SK-N-SH (cell line): ENCODE data around the gene FAM131C. TPM values are rescaled to one million over a fixed set of nuclear protein-coding genes. Genes with fewer than 3 reads are reported as not detected.

Experiments
- CTCF ChIA-PET: fragments of 300-600, 350-600 bp; formaldehyde crosslinking; extraction: SDS; loops from one replicate; lab custom pipeline; 2021; lab: Yijun Ruan, JAX
- POLR2A ChIA-PET: fragments of 350-600 bp; sonication (Branson Sonifier 250); formaldehyde crosslinking; extraction: SDS; loops from one replicate; lab custom pipeline; 2020; ENCODE audit warnings: antibody characterized with exemption, inconsistent platforms; lab: Yijun Ruan, JAX
- DNase-seq: peaks from one replicate; pipeline ENCODE4 v3.0.0; 2012
- H2AFZ ChIP-seq: fragments of 200-600 bp; sonication (generic); 2 replicates; pipeline ENCODE4 v1.8.1; 2016; ENCODE audit warnings: antibody characterized with exemption, mild to moderate bottlenecking, low read depth
- H3F3A ChIP-seq: fragments of 200-600 bp; sonication (generic); replicated peaks from 2 replicates; pipeline ENCODE3; 2016; ENCODE audit warnings: antibody characterized with exemption, mild to moderate bottlenecking; ENCODE audit not compliant: insufficient read depth
- H3K27ac ChIP-seq, 2 experiments: fragments of 200-500 bp in 1 of 2; fragments of 200-600 bp in 1 of 2; sonication (Bioruptor generic) in 1 of 2; sonication (generic), shearing (Covaris generic) in 1 of 2; 2 replicates each; pipeline versions ENCODE4 v1.5.1 to v1.6.1; 2014 to 2016; ENCODE audit warnings: low read depth in 2 of 2, inconsistent platforms in 1 of 2, low read length in 1 of 2, mild to moderate bottlenecking in 1 of 2, mixed read lengths in 1 of 2
- H3K27me3 ChIP-seq: fragments of 200-600 bp; sonication (generic), shearing (Covaris generic); 2 replicates; pipeline ENCODE4 v1.6.1; 2016; ENCODE audit warnings: mixed run types; ENCODE audit not compliant: insufficient read depth
- H3K36me3 ChIP-seq, 2 experiments: fragments of 200-500 bp in 1 of 2; fragments of 200-600 bp in 1 of 2; sonication (Bioruptor generic) in 1 of 2; sonication (generic) in 1 of 2; replicated peaks in 1 of 2; 2 replicates each; pipeline versions ENCODE3 to v1.5.1; 2014 to 2016; ENCODE audit warnings: low read length in 1 of 2, mild to moderate bottlenecking in 1 of 2; ENCODE audit not compliant: insufficient read depth in 2 of 2, control insufficient read depth in 1 of 2
- H3K4me1 ChIP-seq, 2 experiments: fragments of 200-500 bp in 1 of 2; fragments of 200-600 bp in 1 of 2; sonication (Bioruptor generic) in 1 of 2; sonication (generic), shearing (Covaris generic) in 1 of 2; 2 replicates each; pipeline versions ENCODE4 v1.5.1 to v1.6.1; 2014 to 2016; ENCODE audit warnings: low read depth in 1 of 2, low read length in 1 of 2, mixed run types in 1 of 2; ENCODE audit not compliant: insufficient read depth in 2 of 2, control insufficient read depth in 1 of 2
- H3K4me2 ChIP-seq: fragments of 200-600 bp; sonication (generic), shearing (Covaris generic); 2 replicates; pipeline ENCODE4 v1.6.1; 2017; ENCODE audit warnings: mixed run types
- H3K4me3 ChIP-seq, 2 experiments: fragments of 200-500 bp in 1 of 2; fragments of 200-600 bp in 1 of 2; sonication (Bioruptor generic) in 1 of 2; sonication (generic), shearing (Covaris generic) in 1 of 2; 2 replicates each; pipeline versions ENCODE4 v1.5.1 to v1.8.1; 2014 to 2016; ENCODE audit warnings: low read depth in 2 of 2, inconsistent platforms in 1 of 2, low read length in 1 of 2, mild to moderate bottlenecking in 1 of 2, mixed read lengths in 1 of 2, moderate library complexity in 1 of 2
- H3K79me2 ChIP-seq: fragments of 200-600 bp; sonication (generic); 2 replicates; pipeline ENCODE4 v1.8.1; 2017; ENCODE audit warnings: mild to moderate bottlenecking; ENCODE audit not compliant: insufficient read depth
- H3K9ac ChIP-seq: fragments of 200-600 bp; sonication (generic); 2 replicates; pipeline ENCODE4 v1.6.1; 2017; ENCODE audit warnings: mixed run types
- H3K9me2 ChIP-seq: fragments of 200-600 bp; sonication (generic); 2 replicates; pipeline ENCODE4 v1.6.1; 2017; ENCODE audit warnings: mixed run types
- H3K9me3 ChIP-seq: fragments of 200-600 bp; sonication (generic); 2 replicates; pipeline ENCODE4 v1.6.1; 2017; ENCODE audit warnings: mixed run types, mild to moderate bottlenecking, moderate library complexity
- H4K20me1 ChIP-seq: fragments of 200-600 bp; sonication (generic); 2 replicates; pipeline ENCODE4 v1.6.1; 2017; ENCODE audit warnings: mild to moderate bottlenecking, mixed run types; ENCODE audit not compliant: insufficient read depth
- CTCF ChIP-seq: fragments of 200-600 bp; sonication (generic); IDR thresholded peaks from 2 replicates; pipeline ENCODE4 v1.6.1; 2017; ENCODE audit warnings: antibody characterized with exemption, mild to moderate bottlenecking, moderate library complexity
- ELF1 ChIP-seq: IDR thresholded peaks from 2 replicates; pipeline ENCODE4 v1.4.0; 2012
- EZH2phosphoT487 ChIP-seq: fragments of 200-600 bp; sonication (generic); IDR thresholded peaks from 2 replicates; pipeline ENCODE4 v1.6.1; 2017; ENCODE audit warnings: low read depth, mixed run types, mild to moderate bottlenecking, antibody characterized with exemption, moderate library complexity, borderline replicate concordance
- FOXJ3 ChIP-seq: sonication (generic); formaldehyde crosslinking; IDR thresholded peaks from 2 replicates; pipeline ENCODE4 v1.5.1; 2020; ENCODE audit warnings: mild to moderate bottlenecking, missing genetic modification reagents
- MAX ChIP-seq: IDR thresholded peaks from 2 replicates; pipeline ENCODE4 v1.4.0; 2012; ENCODE audit warnings: low read depth
- MXI1 ChIP-seq: IDR thresholded peaks from 2 replicates; pipeline ENCODE4 v1.6.1; 2012; ENCODE audit warnings: mild to moderate bottlenecking, low read depth, low read length, improper control_type of control experiment
- NRF1 ChIP-seq: IDR thresholded peaks from 2 replicates; pipeline ENCODE4 v1.6.1; 2012; ENCODE audit warnings: low read depth, mild to moderate bottlenecking, low read length
- PBX3 ChIP-seq: IDR thresholded peaks from 2 replicates; pipeline ENCODE4; 2012
- POLR2AphosphoS5 ChIP-seq: IDR thresholded peaks from 2 replicates; pipeline ENCODE4 v1.6.1; 2012; ENCODE audit warnings: low read depth, low read length
- RCOR1 ChIP-seq: fragments of 150-350 bp; IDR thresholded peaks from 2 replicates; pipeline ENCODE4 v1.6.1; 2017; ENCODE audit warnings: antibody characterized with exemption, low read length
- REST ChIP-seq: IDR thresholded peaks from 2 replicates; pipeline ENCODE4 v1.6.1; 2012; ENCODE audit warnings: mild to moderate bottlenecking, low read depth, low read length, moderate library complexity
- RXRA ChIP-seq: IDR thresholded peaks from 2 replicates; pipeline ENCODE4 v1.4.0; 2012; ENCODE audit warnings: low read depth, mild to moderate bottlenecking, borderline replicate concordance
- SIN3A ChIP-seq: IDR thresholded peaks from 2 replicates; pipeline ENCODE4 v1.6.1; 2012; ENCODE audit warnings: low read depth, mild to moderate bottlenecking, low read length, moderate library complexity, borderline replicate concordance
- TEAD4 ChIP-seq: IDR thresholded peaks from 2 replicates; pipeline ENCODE4 v1.4.0; 2012; ENCODE audit warnings: mild to moderate bottlenecking, borderline replicate concordance; ENCODE audit not compliant: insufficient read depth
- WGBS: methylation state at CpG from one replicate; pipeline ENCODE4 v1.1.6; 2017; ENCODE audit warnings: low lambda C conversion rate; 5-methylcytosine and 5-hydroxymethylcytosine counted together
- polyA plus RNA-seq, 3 experiments: library from polyadenylated mRNA; depleted of rRNA; stranded (reverse); fragments of >200 nt; gene quantifications; 2 replicates each; pipeline ENCODE4 v1.2.3, GENCODE V29; 2012

Gene FAM131C
- polyA plus RNA-seq, 1 of the 3 experiments (the other 2 are of a cell fraction): 1.6 TPM

- no peak for TF ChIP-seq REST
- TF ChIP-seq NRF1: no peak
- TF ChIP-seq FOXJ3 (CRISPR knock-in tag): no peak
- TF ChIP-seq EZH2phosphoT487: no peak
- no peak for TF ChIP-seq CTCF
Measured at GRCh38 chr1:16119926-16120325, 46.5 kb upstream of the FAM131C start (continued).

GRCh38 chr1:16119504-16119903, 46.1 kb upstream of the FAM131C start:
- TF ChIP-seq RXRA: no peak
- no peak for TF ChIP-seq MAX
- no peak for TF ChIP-seq TEAD4
- TF ChIP-seq POLR2AphosphoS5: no peak
- no peak for TF ChIP-seq CTCF
- TF ChIP-seq ELF1: no peak
- TF ChIP-seq RCOR1: no peak
- no peak for TF ChIP-seq EZH2phosphoT487
- TF ChIP-seq SIN3A: no peak
- TF ChIP-seq MXI1: no peak
- TF ChIP-seq PBX3: no peak
- CTCF ChIA-PET: interaction anchor here (0.8 to 1.4 kb wide), 4 partner anchors 10 to 46 kb away, joined by 3 to 7 read pairs (median 6); partner anchors contain the start of gene FAM131C

More at GRCh38 chr1:16119504-16119903, 46.1 kb upstream of the FAM131C start:
- Histone ChIP-seq H3K27me3 (no peaks in the 10 kb centered on the region), H2AFZ (no peak overlapping the region), H3K4me3 (no peak overlapping the region), H3F3A (peaks cover 28% of the 10 kb centered on the region), H3K9me2 (no peaks in the 10 kb centered on the region), H3K36me3 (peaks cover 5 to 16% of the 10 kb centered on the region in 2 experiments), H4K20me1 (peaks cover 1% of the 10 kb centered on the region; the same call in 1 of the 2 replicates), H3K27ac (no peak overlapping the region), H3K79me2 (no peaks in the 10 kb centered on the region), H3K4me1 (peaks cover 0 to 10% of the 10 kb centered on the region in 2 experiments; a peak in 2 of 4 replicates), H3K4me2 (no peak overlapping the region), H3K9ac (no peak overlapping the region), H3K9me3 (no peaks in the 10 kb centered on the region)
- 86% methylated on average over 2 of the region's 6 CpGs for WGBS
- peak; percentile 10 for DNase-seq
- POLR2A ChIA-PET: no interaction called here
